Stomach (tissue), 9 donors: ENCODE measurements around the gene CDC6. TPM values are rescaled to one million over a fixed set of nuclear protein-coding genes. Genes with fewer than 3 reads are reported as not detected.

Source experiments
- DNase-seq, 2 donors: peaks; one replicate each; pipeline versions ENCODE4 v3.0.0 to v3.0.0-alpha.2; 2013 to 2019
- H3K27ac ChIP-seq, 5 donors: fragments of 200-600 bp in 4 of 5; sonication (generic) in 4 of 5; one replicate each; pipeline ENCODE4 v1.5.1; 2013 to 2019; ENCODE audit warnings: mild to moderate bottlenecking in 1 of 5, moderate library complexity in 1 of 5
- H3K27me3 ChIP-seq, 3 donors: fragments of 200-600 bp; sonication (generic); one replicate each; pipeline ENCODE4 v1.5.1; 2017 to 2019; ENCODE audit warnings: mixed run types in 1 of 3
- H3K36me3 ChIP-seq, 4 donors: fragments of 200-600 bp; sonication (generic); 1 replicate in 3 of 4; 2 replicates in 1 of 4; pipeline ENCODE4 v1.5.1; 2016 to 2019
- H3K4me1 ChIP-seq, 4 donors: fragments of 200-600 bp; sonication (generic); one replicate each; pipeline ENCODE4 v1.5.1; 2016 to 2019
- H3K4me3 ChIP-seq, 4 donors: fragments of 200-600 bp; sonication (generic) in 3 of 4; one replicate each; pipeline ENCODE4 v1.5.1; 2016 to 2019; ENCODE audit warnings: mild to moderate bottlenecking in 1 of 4
- H3K9me3 ChIP-seq, 4 donors: fragments of 200-600 bp; sonication (generic); one replicate each; pipeline ENCODE4 v1.5.1; 2016 to 2019
- CTCF ChIP-seq, 7 experiments: fragments of 450-650 bp in 4 of 7; fragments of 200-600 bp in 3 of 7; sonication (generic) in 3 of 7; IDR thresholded peaks; one replicate each; pipeline ENCODE4 v1.5.1; 2016 to 2019; ENCODE audit warnings: antibody characterized with exemption in 7 of 7, control low read depth in 2 of 7, mild to moderate bottlenecking in 1 of 7
- EP300 ChIP-seq: sonication (generic); formaldehyde crosslinking; IDR thresholded peaks from one replicate; pipeline ENCODE4 v1.6.1; 2017; ENCODE audit warnings: antibody characterized with exemption
- POLR2A ChIP-seq, 4 donors: fragments of 450-650 bp; IDR thresholded peaks; one replicate each; pipeline ENCODE4 v1.6.1; 2016; ENCODE audit warnings: antibody characterized with exemption in 4 of 4, control low read depth in 2 of 4, mild to moderate bottlenecking in 1 of 4, moderate library complexity in 1 of 4
- POLR2AphosphoS5 ChIP-seq, 3 donors: sonication (generic); formaldehyde crosslinking; IDR thresholded peaks; one replicate each; pipeline ENCODE4 v1.6.1; 2016; ENCODE audit warnings: antibody characterized with exemption in 3 of 3
- WGBS, 5 donors: extraction: QIAGEN DNeasy Blood & Tissue Kit in 3 of 5; methylation state at CpG; one replicate each; pipeline versions ENCODE4 v1.1.5 to v1.1.7; 2013 to 2018; 5-methylcytosine and 5-hydroxymethylcytosine counted together
- intact Hi-C: fragments of 100-400 bp; cut with DNase I; formaldehyde crosslinking; loops from one replicate; pipeline ENCODE4 v1.15.1; 2023; ENCODE audit warnings: low total_unique reads
- polyA plus RNA-seq, 3 donors: library from polyadenylated mRNA; stranded (reverse); fragments of 200-250 nt; gene quantifications; one replicate each; pipeline ENCODE4 v1.2.3, GENCODE V29; 2013
- total RNA-seq, 5 donors: library from RNA; depleted of rRNA; stranded (reverse); fragments of >200 nt; gene quantifications; one replicate each; pipeline versions ENCODE4 v1.1.0 to v1.2.3, GENCODE V29; 2014 to 2016
- donor health status: healthy with polysubstance abuse.
- donor health status: Bipolar disorder and iron deficiency.
- donor health status: healthy.

The CDC6 gene
- total and polyA plus RNA-seq, 8 donors: 1.1 to 9.8 (median 3.1) TPM; not detected in 1

GRCh38 chr17:40287159-40287493, 553 bp upstream of the CDC6 start:
- no peak for TF ChIP-seq POLR2A (IDR thresholded peaks at IDR 0.05)
- TF ChIP-seq POLR2AphosphoS5 (IDR thresholded peaks at IDR 0.05): no peak
- TF ChIP-seq CTCF (IDR thresholded peaks at IDR 0.05): no peak
- no peak for TF ChIP-seq EP300
- WGBS, 5 donors: 37 to 40% (median 39%) methylated on average over 4 of the region's 4 CpGs
- Histone ChIP-seq H3K4me3 (peak overlapping the region; percentile 12 to 70 (median 54)), H3K27me3 (no peaks in the 10 kb centered on the region), H3K27ac (peak overlapping the region in 1 of 5 donors; percentile 51), H3K9me3 (no peaks in the 10 kb centered on the region), H3K4me1 (peaks cover 15 to 52% (median 31%) of the 10 kb centered on the region in 4 donors), H3K36me3 (peaks cover 0 to 6% (median 4%) of the 10 kb centered on the region in 4 donors)
- DNase-seq: no peak
- intact Hi-C loops: no loop called here

GRCh38 chr17:40290629-40291280, 3.1 kb downstream of the CDC6 start:
- H3K27ac ChIP-seq: peak overlapping the region in 1 of 5 donors; percentile 3
- 55 to 63% (median 57%) methylated on average over 4 of the region's 4 CpGs for WGBS, 5 donors
- no peak overlapping the region for H3K4me3 ChIP-seq
- TF ChIP-seq POLR2AphosphoS5 (IDR thresholded peaks at IDR 0.05) (peak in 1 of 3 donors; percentile 45), POLR2A (IDR thresholded peaks at IDR 0.05) (no peak), CTCF (IDR thresholded peaks at IDR 0.05) (peak in 5 of 7 experiments; percentile 44 to 76 (median 57)), EP300 (no peak)
- H3K4me1 ChIP-seq: peaks cover 10 to 32% (median 18%) of the 10 kb centered on the region in 4 donors
- intact Hi-C loops: loop anchor here (5.0 to 10.0 kb wide), 2 partner anchors 88 to 124 kb away; partner anchors contain the start of gene TOP2A
- H3K27me3 ChIP-seq: no peaks in the 10 kb centered on the region
- H3K36me3 ChIP-seq: no peaks in the 10 kb centered on the region
- peak; percentile 46 to 88 for DNase-seq
- no peaks in the 10 kb centered on the region for H3K9me3 ChIP-seq

GRCh38 chr17:40291281-40291664, 3.6 kb downstream of the CDC6 start:
- H3K4me1 ChIP-seq: peaks cover 10 to 32% (median 18%) of the 10 kb centered on the region in 4 donors
- intact Hi-C loops: loop anchor here (5.0 to 10.0 kb wide), 2 partner anchors 89 to 124 kb away; partner anchors contain the start of gene TOP2A
- TF ChIP-seq EP300 (no peak), POLR2AphosphoS5 (IDR thresholded peaks at IDR 0.05) (no peak), POLR2A (IDR thresholded peaks at IDR 0.05) (no peak), CTCF (IDR thresholded peaks at IDR 0.05) (no peak)
- H3K36me3 ChIP-seq: no peaks in the 10 kb centered on the region
- H3K9me3 ChIP-seq: no peaks in the 10 kb centered on the region
- no peak overlapping the region for H3K27ac ChIP-seq
- WGBS, 5 donors: 83 to 92% (median 90%) methylated on average over 2 of the region's 2 CpGs
- no peak for DNase-seq
- H3K4me3 ChIP-seq: no peak overlapping the region
- H3K27me3 ChIP-seq: no peaks in the 10 kb centered on the region

- H3K27me3 ChIP-seq: no peaks in the 10 kb centered on the region
- H3K27ac ChIP-seq: peak overlapping the region in 1 of 5 donors; percentile 45
- 85 to 98% (median 91%) methylated on average over 1 of the region's 1 CpG for WGBS, 5 donors
- no peak overlapping the region for H3K4me3 ChIP-seq
- peaks cover 4 to 19% (median 9%) of the 10 kb centered on the region in 4 donors for H3K4me1 ChIP-seq
- H3K9me3 ChIP-seq: no peaks in the 10 kb centered on the region
- H3K36me3 ChIP-seq: no peaks in the 10 kb centered on the region
- intact Hi-C loops: loop anchor here (5.0 to 10.0 kb wide), 2 partner anchors 91 to 121 kb away; partner anchors contain the start of gene TOP2A
- peak in 1 of 2 donors; percentile 40 for DNase-seq
- no peak for TF ChIP-seq POLR2AphosphoS5 (IDR thresholded peaks at IDR 0.05)
- TF ChIP-seq CTCF (IDR thresholded peaks at IDR 0.05): no peak
- no peak for TF ChIP-seq POLR2A (IDR thresholded peaks at IDR 0.05)
- no peak for TF ChIP-seq EP300
These were observed 5.7 kb downstream of the CDC6 start for GRCh38 chr17:40293363-40293762.
